SU-DHL-6 (cell line): Measurements from ENCODE around the gene ADD3.

Experiments
- H2AFZ ChIP-seq: fragments of 200-600 bp; sonication (generic); 2 replicates; pipeline ENCODE4 v1.6.1; 2014; ENCODE audit warnings: low read depth, mild to moderate bottlenecking, moderate library complexity, mixed read lengths, antibody characterized with exemption, low read length; ENCODE audit not compliant: severe bottlenecking
- H3F3A ChIP-seq: fragments of 200-600 bp; shearing (Covaris generic); 2 replicates; pipeline ENCODE4 v1.6.0; 2016; ENCODE audit warnings: antibody characterized with exemption, mild to moderate bottlenecking; ENCODE audit not compliant: insufficient read depth
- H3K27ac ChIP-seq: fragments of 200-600 bp; sonication (generic); 2 replicates; pipeline ENCODE4 v1.5.1; 2016; ENCODE audit warnings: low read depth, mild to moderate bottlenecking, low read length, moderate library complexity, mixed read lengths
- H3K27me3 ChIP-seq: fragments of 200-600 bp; sonication (generic), shearing (Covaris generic); 2 replicates; pipeline ENCODE4 v1.6.0; 2014; ENCODE audit warnings: mild to moderate bottlenecking, low read length
- H3K36me3 ChIP-seq: fragments of 200-600 bp; sonication (generic); 2 replicates; pipeline ENCODE4 v1.6.1; 2014; ENCODE audit warnings: mild to moderate bottlenecking, low read length, mixed read lengths
- H3K4me2 ChIP-seq: fragments of 300-600, 200-600 bp; shearing (Covaris generic), sonication (generic); 2 replicates; pipeline ENCODE4 v1.6.0; 2014; ENCODE audit warnings: low read length, low read depth, mild to moderate bottlenecking; ENCODE audit not compliant: poor library complexity, severe bottlenecking
- H3K4me3 ChIP-seq: fragments of 200-600 bp; sonication (generic); 2 replicates; pipeline ENCODE4 v1.5.1; 2014; ENCODE audit warnings: antibody characterized with exemption, low read length, mild to moderate bottlenecking, mixed read lengths; ENCODE audit not compliant: insufficient read depth, poor library complexity, severe bottlenecking
- H3K79me2 ChIP-seq: fragments of 200-600 bp; sonication (generic); 2 replicates; pipeline ENCODE4 v1.6.1; 2014; ENCODE audit warnings: mild to moderate bottlenecking, low read length, moderate library complexity; ENCODE audit not compliant: insufficient read depth
- H3K9ac ChIP-seq: fragments of 200-600 bp; sonication (generic); 2 replicates; pipeline ENCODE4 v1.7.0; 2014; ENCODE audit warnings: mild to moderate bottlenecking, low read length
- H3K9me2 ChIP-seq: fragments of 200-600 bp; sonication (generic); replicated peaks from 2 replicates; pipeline ENCODE4 v1.6.1; 2014; ENCODE audit warnings: low read length; ENCODE audit not compliant: insufficient read depth
- H3K9me3 ChIP-seq: fragments of 200-600 bp; sonication (generic); 2 replicates; pipeline ENCODE4 v1.6.1; 2014; ENCODE audit warnings: low read length, mixed read lengths; ENCODE audit not compliant: insufficient read depth
- H4K20me1 ChIP-seq: fragments of 200-600 bp; sonication (generic); 2 replicates; pipeline ENCODE4 v1.6.1; 2014; ENCODE audit warnings: low read depth, mild to moderate bottlenecking, antibody characterized with exemption, low read length, moderate library complexity, mixed read lengths
- EZH2phosphoT487 ChIP-seq: fragments of 200-600 bp; sonication (generic), shearing (Covaris generic); conservative IDR thresholded peaks from 2 replicates; pipeline ENCODE4 v1.6.1; 2018; ENCODE audit warnings: mild to moderate bottlenecking, antibody characterized with exemption, low read length, moderate library complexity, mixed read lengths
- TF ChIP-seq, protein P1 (sequence below): fragments of 200-600 bp; sonication (generic); IDR thresholded peaks from one replicate; pipeline ENCODE4 v1.5.1; 2017; ENCODE audit warnings: antibody characterized with exemption, mild to moderate bottlenecking, low read length, moderate library complexity; ENCODE audit not compliant: insufficient read depth, poor library complexity, severe bottlenecking

The ADD3 gene

DNA sequence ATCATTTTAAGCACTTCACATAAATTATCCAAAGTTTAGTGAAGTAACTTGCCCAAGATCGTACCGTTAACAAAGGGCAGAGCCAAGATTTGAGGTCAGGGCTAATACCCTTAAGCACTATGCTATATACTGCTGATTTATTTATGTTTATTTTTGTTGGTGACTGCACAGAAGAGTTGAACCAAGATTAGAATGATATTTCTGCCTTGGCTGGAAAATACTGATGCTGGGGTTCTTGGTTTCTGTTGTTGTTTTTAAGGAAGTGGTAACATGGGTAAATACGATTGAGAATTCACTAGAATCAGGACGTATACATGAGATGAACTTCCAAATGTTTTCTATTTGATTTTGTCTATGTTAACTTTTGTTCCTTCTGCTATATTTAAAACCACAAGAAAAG lies 9.3 kb downstream of the ADD3 start:
- Histone ChIP-seq H3K9me2 (no peaks in the 10 kb centered on the region), H3K27me3 (no peaks in the 10 kb centered on the region), H4K20me1 (peaks cover 22% of the 10 kb centered on the region), H3F3A (peaks cover 5% of the 10 kb centered on the region; the same call in 1 of the 2 replicates), H3K27ac (no peak overlapping the region), H2AFZ (no peak overlapping the region), H3K4me3 (no peak overlapping the region), H3K9ac (no peak overlapping the region), H3K9me3 (no peaks in the 10 kb centered on the region), H3K79me2 (peaks cover 99% of the 10 kb centered on the region), H3K4me2 (peak overlapping the region; percentile 31), H3K36me3 (0 out of 2 replicates have a peak, but pooled peaks cover 3% of the 10 kb centered on the region)
- TF ChIP-seq, protein P1, sequence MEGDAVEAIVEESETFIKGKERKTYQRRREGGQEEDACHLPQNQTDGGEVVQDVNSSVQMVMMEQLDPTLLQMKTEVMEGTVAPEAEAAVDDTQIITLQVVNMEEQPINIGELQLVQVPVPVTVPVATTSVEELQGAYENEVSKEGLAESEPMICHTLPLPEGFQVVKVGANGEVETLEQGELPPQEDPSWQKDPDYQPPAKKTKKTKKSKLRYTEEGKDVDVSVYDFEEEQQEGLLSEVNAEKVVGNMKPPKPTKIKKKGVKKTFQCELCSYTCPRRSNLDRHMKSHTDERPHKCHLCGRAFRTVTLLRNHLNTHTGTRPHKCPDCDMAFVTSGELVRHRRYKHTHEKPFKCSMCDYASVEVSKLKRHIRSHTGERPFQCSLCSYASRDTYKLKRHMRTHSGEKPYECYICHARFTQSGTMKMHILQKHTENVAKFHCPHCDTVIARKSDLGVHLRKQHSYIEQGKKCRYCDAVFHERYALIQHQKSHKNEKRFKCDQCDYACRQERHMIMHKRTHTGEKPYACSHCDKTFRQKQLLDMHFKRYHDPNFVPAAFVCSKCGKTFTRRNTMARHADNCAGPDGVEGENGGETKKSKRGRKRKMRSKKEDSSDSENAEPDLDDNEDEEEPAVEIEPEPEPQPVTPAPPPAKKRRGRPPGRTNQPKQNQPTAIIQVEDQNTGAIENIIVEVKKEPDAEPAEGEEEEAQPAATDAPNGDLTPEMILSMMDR, result no peak

DNA sequence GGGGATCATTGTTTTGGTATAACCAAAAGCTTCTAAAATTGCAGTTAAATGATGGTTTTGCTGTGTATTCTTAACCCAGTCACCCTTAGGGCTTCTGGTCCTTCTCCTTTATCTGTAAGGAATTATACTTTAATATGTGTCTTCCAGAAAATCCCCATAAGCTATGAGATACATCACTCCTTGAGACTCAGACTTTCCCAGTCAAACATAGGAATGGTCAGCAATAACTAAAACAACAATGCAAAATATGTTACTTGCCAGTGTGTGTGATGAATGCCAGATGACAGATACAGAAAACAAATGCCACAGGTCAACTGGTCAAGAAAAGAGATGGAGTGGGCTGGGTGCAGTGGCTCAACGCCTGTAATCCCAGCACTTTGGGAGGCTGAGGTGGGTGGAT lies 10.1 kb downstream of the ADD3 start:
- peaks cover 7% of the 10 kb centered on the region; the same call in 1 of the 2 replicates for H3F3A ChIP-seq
- no peak overlapping the region for H3K4me3 ChIP-seq
- H3K79me2 ChIP-seq, result peaks cover 99% of the 10 kb centered on the region
- H3K9me2 ChIP-seq, result no peaks in the 10 kb centered on the region
- no peak overlapping the region for H3K9ac ChIP-seq
- peaks cover 18% of the 10 kb centered on the region for H4K20me1 ChIP-seq
- H3K9me3 ChIP-seq, result no peaks in the 10 kb centered on the region
- TF ChIP-seq, protein P1, result no peak
- no peak for TF ChIP-seq EZH2phosphoT487
- H3K4me2 ChIP-seq, result no peak overlapping the region
- H3K36me3 ChIP-seq, result 0 out of 2 replicates have a peak, but pooled peaks cover 3% of the 10 kb centered on the region
- H2AFZ ChIP-seq, result no peak overlapping the region
- H3K27me3 ChIP-seq, result no peaks in the 10 kb centered on the region
- H3K27ac ChIP-seq, result no peak overlapping the region

DNA sequence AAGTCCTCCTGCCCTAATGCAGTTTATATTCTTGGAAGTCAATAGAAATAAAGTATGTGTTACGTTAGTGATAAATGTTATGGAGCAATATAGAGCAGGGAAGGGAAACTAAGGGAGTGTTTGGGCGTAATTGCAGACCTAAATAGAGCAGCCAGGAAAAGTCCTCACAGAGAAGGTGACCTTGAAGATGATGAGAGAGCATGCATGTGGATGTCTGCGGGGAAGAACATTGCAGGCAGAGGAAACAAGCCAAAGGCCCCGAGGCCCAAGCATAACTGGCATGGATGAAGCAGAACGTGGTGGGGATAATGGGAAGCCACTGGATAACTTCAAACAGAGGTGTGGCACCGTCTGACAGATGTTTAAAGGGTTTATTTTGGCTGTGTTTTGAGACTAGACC lies 12.5 kb downstream of the ADD3 start:
- peaks cover 18% of the 10 kb centered on the region for H4K20me1 ChIP-seq
- no peak overlapping the region for H3K9ac ChIP-seq
- H3K9me3 ChIP-seq, result no peaks in the 10 kb centered on the region
- H3K4me3 ChIP-seq, result no peak overlapping the region
- TF ChIP-seq, protein P1, result no peak
- TF ChIP-seq EZH2phosphoT487, result no peak
- H3K9me2 ChIP-seq, result no peaks in the 10 kb centered on the region
- H3K79me2 ChIP-seq, result peaks cover 99% of the 10 kb centered on the region
- H3K4me2 ChIP-seq, result no peak overlapping the region
- peaks cover 7% of the 10 kb centered on the region; the same call in 1 of the 2 replicates for H3F3A ChIP-seq
- no peak overlapping the region for H3K27ac ChIP-seq
- H2AFZ ChIP-seq, result no peak overlapping the region
- H3K27me3 ChIP-seq, result no peaks in the 10 kb centered on the region
- 0 out of 2 replicates have a peak, but pooled peaks cover 3% of the 10 kb centered on the region for H3K36me3 ChIP-seq
